Epidermal melanocyte (primary cell): ENCODE results near the gene AQP5.

Experiments used
- DNase-seq: peaks from one replicate; pipeline ENCODE4 v3.0.0; 2011; ENCODE audit warnings: low spot score; ENCODE audit not compliant: insufficient read length

AQP5 gene

DNA sequence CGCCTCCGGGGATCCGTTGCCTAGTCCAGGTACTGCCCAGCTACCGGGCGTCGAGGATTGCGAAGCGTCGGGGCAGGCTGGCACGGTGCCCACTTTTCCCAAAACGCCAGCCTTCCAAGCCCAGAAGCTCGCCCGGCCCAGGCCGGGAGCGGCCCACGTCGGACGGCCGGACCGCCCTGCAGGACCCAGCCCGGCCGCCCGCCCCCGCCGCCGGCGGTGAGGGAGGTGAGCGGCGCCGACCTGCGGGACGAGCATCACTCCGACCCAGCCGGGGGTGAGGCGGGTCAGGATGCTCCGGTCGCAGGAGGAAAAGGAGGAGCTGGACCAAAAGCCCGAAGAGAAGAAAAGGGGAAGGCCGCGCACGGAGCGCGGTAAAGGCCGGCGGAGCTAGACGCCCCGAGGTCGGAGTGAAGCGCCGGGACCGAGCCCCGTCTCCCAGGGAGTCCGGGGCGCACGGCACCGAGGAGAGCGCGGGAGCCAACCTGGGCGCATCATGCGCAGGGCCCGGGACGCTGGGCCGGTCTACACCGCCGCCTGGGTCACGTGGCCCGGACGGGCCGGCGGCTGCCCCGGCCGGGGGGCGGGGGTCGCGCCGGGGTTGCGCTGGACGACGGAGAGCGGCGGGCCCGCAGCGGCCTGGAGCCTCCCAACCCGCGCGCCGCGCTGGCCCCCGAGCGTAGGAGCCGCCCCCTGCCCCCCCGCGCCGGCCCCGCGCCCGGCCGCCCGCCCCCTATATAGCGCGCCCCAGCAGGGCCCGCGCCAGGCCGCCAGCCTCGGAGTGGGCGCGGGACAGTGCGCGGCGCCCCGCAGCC is at the start of gene AQP5:
AQP5 (plus strand) TSS at position 762 of the 812 bp plus-strand sequence. CDS start 146 bp downstream, outside the sequence.
- DNase-seq = no peak

DNA sequence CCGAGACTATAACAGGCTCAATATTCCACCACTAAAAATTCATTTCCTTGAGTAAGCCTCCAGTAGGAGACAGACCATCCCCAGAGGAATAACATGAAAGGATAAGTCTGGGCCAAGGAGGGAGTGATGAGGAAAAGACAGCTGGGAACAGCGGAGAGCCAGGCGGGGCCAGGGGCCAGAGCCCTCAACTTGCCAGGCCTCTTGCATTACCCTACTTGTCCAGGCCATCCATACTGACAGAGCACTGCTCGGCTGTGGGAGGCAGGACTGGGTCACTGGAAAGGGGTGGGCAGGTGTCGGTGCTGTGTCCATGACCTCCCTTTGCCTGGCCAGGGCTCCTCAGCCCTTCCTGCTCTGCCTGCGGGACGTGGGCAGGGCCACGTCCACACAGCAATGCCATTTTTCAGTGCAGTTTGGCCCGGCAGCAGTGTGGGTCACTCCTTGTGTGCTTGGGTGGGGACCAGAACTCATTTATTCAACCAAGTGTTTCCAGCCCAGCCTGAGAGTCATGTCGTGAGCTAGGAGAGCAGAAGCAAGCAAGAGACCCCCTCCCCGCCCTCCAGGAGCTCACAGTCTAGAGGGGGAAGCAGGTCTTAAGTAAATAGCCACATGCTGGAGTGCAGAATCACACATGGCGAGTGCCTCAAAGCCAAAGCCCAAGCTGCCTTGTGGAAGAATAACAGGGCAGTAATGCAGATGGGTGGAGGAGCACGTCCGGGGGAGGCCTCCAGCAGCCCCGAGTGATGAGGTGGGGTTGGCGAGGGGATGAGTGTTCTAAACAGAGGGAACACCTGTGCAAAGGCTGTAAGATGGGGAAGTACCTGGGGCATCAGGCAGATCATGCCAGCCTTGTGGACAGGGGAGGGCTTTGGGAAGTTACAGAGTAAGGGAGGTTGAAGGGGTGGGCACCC is 49.1 kb upstream of the AQP5 start:
- DNase-seq = no peak

DNA sequence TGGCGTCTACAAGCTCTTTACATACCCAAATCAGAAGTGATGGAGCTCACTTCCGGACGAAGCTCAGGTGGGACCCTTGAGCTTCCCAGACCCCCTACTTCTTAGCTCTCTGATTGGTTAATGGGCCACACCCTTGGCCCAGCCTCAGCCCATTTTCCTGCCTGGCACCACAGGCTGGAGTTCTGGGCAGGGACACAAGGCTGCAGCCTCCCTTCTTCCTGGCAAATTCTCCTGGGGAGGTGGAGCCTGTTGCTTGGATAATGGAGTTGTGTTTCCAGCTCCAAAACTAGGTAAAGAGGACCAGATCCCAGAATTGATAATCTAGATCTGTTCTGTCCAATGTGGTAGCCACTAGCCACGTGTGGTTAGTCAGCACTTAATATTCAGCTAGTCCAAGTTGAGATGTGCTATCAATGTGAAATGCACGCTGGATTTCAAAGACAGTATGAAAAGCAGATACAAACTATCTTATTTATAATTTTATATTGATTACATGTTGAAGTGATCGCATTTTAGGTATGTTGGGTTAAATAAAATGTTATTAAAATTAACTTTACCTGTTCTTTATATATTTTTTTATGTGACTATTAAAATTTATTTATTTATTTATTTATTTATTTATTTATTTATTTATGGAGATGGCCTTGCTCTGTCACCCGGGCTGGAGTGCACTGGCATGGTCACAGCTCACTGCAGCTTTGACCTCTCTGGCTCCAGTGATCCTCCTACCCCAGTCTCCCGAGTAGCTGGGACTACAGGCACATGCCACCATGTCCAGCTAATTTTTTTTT is 45.3 kb upstream of the AQP5 start:
- no peak for DNase-seq

DNA sequence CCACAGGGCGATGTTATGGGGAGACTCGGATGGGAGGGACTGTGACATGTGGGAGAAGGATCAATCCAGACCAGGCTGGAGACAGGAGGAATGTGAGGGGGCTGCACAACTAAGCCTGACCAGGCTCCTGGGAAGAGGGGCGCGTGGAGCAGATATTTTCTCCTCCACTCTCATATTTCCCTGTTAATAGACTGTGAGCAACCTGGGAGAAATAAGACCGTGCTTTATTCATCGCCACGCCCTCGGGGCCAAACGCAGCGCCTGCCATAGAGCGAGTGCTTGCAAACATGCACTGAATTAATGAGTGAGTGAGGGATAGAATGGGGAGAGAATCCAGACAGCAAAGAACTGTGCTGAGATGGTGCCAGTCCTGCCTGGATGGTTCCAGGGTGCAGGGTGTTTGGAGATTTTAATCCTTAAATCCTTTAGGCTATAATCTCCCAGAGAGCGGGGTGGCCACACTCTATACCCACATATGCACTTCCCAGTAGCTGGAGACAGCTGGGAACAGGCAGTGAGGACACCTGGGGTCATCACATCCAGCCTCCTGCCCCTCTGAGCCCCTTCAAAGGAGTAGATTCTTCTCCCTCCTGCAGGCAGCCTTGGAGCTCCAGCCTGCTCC is 44.4 kb upstream of the AQP5 start:
- DNase-seq = no peak

DNA sequence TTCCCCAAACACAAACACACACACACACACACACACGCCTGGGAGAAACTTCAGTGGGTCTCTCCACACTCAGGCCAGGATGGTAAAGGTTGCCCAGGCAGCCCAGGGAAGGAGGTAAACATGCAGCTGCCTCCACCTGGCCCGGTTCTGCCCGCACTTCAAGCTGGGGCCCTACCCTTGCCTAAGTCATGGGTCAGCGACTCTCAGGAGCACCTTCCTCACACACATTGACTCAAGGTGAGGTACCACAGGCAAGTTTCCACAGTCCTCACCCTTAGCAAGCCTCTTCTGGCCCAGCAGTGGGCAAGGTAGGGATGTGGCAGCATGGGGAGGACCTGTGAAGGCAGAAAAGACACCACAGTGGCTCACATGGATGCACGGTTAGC is 43.9 kb upstream of the AQP5 start:
- no peak for DNase-seq

DNA sequence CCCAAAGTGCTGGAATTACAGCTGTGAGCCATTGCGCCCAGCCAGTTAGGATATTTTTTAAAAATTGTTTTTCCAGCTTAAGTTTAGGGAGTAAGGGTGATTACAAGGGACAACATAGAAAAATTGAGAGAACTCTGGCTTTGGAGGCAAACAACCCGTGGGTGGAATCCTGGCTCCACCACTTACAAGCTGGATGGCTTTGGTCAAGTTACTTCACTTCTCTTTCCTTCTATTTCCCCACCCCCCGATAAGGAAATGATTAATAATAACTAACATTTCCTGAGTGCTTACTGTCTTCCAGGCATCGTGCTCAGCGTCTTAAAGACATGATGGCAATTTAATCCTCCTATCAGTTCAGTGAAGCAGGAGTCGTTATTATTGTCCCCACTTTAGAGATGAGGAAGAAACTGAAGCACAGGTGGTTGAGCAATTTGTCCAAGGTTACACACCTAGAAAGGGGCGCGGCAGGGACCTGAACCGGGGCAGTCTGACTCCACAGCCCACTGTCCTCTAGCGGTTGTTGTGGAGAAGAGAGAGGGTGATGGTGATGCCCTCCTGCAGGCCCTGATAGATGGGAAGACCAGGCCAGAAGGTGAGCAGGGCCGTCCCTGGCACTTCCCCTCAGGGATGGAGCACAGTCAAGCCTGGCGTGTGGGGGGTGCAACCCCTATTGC is 41.3 kb upstream of the AQP5 start:
- no peak for DNase-seq

DNA sequence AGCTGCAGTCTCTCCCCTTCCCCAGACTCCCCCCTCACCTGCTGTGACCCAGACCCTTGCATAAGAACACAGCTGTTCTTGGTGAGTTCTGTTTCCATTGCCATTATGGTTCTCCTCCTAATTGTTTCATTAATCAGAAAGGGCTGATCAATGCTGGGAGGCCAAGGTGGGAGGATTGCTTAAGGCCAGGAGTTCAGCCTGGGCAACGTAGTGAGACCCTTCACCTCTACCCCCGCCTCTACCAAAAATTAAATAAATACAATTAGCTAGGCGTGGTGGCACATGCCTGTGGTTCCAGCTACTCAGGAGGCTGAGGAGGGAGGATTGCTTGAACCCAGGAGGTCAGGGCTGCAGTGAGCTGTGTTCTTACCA is 40.8 kb upstream of the AQP5 start:
- no peak for DNase-seq

DNA sequence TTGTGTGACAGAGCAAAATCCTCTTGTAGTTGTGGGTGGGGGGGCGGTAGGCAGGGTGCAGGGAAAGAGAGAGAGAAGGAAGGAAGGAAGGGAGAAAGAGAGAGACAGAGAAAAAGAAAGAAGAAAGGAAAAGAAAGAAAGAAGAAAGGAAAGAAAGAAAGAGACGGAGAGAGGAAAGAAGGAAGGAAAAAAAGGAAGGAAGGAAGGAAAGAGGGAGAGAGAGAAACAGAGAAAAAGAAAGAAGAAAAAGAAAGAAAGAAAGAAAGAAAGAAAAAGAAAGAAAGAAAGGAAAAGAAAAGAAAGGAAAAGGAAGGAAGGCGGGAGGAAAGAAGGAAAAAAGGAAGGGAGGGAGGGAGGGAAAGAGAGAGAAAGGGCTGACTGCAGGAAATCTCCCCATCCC is 40.4 kb upstream of the AQP5 start:
- no peak for DNase-seq

DNA sequence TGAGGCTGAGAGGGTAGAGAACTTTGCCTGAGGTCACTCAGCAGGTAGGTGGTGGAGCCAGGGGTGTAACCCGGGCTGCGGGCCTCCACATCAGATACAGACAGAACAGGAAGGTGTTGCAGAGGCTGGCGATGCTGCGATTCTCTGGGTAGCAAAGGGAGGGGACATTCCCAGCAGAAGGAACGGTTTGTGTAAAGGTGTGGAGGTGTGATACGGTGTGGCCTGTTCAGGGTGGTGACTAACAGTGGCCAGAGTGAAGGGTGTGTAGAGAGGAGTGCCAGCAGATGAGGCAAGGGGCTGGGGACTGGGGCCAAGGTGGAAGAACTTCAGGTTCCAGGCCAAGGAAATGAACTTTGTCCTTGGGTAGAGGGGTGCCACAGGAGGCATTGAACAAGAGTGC is 39.7 kb upstream of the AQP5 start:
- no peak for DNase-seq

DNA sequence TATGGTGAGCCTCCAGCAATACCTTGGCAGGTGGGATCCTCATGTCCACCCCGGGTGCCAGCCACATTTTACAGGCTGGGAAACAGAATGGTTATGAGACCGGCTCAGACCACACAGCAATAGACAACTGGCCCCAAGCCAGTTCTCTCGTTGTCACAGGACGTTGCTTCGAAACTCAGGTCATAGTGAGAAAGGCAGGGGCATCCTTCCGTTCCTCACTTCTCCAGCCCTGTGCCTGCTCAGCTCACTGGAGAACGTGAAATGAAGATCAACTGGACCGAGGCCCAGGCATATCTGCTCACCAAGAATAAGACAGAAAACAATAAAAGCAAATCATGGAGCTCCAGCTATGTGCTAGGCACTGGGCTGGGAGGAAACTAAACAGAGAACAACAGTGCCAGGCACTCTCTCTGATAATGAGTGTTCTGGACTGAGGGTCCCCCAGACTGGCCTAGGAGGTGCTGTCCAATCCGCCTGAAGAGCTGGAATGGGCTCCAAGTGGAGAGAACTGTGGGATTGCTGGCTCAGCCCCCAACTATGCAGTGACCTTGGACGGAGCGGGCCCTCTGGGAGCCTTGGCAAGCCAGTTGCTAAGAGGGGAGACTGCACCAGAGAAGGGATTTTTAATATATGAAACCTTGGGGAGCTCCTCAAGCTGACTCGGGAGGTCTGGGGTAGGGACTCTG is 39.2 kb upstream of the AQP5 start:
- no peak for DNase-seq

DNA sequence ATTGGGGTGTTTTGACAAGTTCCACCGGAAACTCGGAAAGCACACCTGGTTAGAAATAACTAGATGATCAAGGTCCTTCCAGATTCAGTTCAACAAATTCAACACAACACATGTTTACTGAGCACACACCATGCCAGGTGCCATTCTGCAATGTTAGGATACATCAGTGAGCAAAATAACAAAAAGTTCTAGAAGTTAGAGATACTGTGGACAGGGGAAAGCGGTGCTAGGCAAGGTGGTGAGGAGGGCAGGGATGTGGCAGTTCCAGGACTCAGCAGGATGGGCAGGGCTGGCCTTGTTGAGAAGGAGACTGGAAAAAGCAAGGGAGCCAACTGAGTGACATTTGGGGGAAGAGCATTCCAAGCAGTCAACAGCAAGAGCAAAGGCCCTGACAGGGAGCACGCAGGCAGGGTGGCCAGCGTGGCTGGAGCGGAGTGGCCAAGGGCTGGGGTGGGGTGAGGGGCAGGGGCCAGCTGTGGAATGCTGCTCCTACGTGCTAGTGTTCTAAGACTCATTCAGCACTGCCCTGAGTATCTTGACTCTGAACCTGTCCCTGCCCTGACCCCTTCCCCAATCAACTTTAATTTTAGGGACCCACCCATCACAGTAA is 38.5 kb upstream of the AQP5 start:
- DNase-seq = no peak

DNA sequence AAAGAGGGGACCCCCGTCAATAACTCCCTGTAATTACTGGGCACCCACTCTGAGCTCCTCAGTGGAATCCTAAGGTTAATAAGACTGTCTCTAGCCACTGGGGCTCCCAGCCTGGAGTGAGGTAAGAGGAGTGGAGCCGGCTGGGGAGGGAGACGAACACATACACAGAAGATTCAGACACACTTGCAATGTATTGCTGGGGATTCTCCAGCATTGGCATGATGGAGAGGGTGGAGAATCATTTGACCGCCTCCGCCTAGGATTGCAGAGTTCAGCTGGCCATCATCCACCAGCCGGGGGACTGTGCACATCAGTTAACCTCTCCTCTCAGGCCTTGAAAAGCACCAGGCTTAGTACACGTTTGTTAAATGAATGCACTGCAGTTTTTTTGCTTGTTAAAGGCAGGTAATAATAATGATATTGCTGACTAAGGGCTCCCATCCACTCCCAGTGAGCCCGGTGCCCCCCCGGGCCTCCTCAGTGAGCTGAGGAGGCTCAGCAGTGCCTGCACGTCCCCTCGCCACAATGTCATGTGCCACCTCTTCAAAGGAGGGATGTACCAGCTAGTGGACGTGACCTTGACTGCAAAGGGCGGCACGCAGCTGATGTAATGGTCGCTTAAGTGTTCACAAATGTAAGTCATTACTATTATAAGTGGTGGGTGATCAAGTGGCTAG is 37.7 kb upstream of the AQP5 start:
- DNase-seq = no peak

DNA sequence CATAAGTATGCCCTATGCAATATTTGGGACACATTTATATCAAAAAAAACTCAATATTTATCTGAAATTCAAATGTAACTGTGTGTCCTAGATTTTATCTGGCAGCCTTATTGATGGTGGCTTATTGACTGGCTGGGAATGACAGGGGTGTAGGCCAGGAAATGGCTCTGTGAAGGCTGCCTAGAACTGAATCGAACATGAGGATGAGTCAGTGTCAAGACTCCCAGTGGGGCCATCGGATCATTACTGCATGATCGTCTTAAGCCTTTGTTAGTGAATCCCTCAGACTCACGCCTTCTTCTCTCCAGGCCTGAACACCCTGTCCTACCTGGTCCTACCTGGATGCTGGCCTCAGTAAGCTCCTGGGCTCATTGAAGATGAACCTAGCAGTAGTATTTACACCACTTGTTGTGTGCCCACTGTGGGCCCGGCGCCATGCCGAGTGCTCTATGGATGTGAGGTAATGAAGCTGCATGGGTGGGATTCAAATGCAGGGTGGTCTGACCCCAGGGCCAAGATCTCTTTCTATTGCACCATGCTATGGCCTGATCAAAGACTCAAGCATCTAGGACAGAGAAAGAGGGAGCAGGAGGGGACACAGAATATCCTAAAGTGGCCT is 36.9 kb upstream of the AQP5 start:
- DNase-seq = no peak

DNA sequence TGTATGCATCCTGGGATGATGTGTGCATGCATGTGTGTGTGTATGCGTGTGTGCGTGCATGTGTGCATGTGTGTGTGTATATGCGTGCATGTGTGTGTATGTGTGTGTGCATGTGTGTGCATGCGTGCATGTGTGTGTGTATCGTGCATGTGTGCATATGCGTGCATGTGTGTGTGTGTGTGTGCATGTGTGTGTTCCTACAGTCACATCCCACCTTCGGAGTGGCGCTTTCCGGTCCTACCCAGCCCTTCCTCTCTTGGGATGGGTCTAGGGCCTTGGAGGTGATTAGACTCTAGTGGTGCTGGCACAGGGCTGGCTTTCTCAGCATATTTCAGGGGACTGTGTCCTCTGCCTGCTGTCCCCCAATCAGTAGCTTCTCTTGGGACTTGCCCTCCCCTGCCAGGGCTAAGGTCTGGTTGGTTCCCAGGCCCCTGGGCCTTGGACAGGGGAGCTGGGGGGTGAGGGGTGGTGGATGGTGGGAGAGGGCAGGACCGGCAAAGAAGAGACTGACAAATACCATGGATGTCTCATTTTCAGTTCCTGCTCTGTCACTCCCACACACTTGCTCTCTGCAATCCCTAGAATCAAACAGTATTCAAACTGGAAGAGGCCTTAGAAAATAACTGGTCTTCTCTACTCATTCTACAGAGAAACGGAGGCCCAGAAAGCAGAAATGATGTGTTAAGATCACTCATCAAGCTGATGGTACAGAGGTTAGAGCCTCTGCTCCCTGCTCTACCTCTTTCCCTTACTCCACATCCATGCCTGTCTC is 36.1 kb upstream of the AQP5 start:
- DNase-seq = no peak

DNA sequence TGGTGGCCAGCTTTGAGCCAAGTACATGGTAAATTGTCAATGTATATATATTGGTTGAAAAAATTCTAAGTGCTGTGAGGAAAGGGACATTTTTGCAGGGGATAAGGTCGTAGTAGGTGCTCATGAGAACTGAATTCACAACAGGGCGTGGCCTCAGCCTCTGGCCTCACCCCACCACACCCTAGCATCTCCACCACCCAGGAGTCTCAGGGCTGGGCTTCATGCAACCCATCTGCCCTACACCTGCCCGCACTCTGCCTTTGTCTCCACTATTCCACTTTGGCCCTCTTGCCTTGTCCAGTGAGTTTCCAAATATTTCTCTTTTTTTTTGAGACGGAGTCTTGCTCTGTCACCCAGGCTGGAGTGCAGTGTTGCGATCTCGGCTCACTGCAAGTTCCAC is 33.2 kb upstream of the AQP5 start:
- no peak for DNase-seq

DNA sequence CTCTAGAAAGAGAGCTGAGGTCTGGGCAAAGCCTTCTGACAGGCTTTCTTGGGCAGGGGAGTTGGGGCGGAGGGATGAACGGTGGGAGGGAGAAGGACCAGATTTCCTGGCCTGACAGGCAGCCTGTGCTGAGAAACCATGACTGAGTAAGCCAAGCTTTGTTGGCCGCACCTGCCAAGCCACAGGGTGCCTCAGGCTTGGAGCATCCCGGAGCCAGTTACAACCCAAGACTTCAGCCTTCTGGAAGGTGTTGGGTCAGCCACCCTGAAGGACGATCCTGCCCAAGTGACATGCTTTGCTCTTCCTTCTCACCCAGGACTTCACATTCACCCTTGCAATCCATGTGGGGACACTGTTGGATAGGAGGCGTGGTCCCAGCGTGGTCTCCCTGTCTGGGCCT is 32.1 kb upstream of the AQP5 start:
- DNase-seq = no peak

DNA sequence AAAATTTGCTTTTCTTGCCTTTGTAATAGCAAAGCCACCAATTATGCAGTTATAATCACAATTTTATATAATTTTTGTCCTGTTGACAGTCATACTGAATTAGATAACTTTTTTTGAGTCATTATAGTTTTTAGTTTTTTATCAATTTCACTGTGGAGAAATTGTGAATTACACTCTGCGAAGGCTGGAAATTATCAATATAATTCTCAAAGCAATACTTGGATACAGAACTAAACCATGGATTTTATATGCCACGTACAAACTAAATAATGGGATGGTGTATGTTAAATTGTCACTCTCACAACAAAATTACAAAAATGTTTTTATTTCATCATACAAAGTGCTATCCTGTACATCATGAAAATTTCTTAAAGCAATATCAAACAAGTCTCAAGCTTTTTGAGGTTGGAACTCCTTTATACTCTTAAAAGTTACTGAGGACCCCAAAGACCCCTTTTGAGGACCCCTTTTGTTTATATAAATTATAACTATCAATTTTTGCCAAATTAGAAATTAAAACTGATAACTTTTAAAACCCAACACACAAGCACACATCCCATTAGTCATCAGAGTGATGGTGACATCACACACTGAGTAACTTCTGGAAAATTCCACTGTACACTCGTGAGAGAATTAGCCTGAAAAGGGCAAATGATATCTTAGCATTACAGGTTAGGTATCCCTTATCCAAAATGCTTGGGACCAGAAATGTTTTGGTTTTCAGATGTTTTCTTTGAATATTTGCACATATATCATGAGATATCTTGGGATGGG is 31.0 kb upstream of the AQP5 start:
- DNase-seq = no peak
